Adrenal gland (tissue), 5 donors: ENCODE data around the gene SLC30A10.

Experiments
- POLR2A ChIP-seq, 2 donors: fragments of 450-650 bp; IDR thresholded peaks; one replicate each; pipeline ENCODE4 v1.6.1; 2017; ENCODE audit warnings: antibody characterized with exemption in 2 of 2, mild to moderate bottlenecking in 2 of 2, moderate library complexity in 1 of 2
- TF ChIP-seq, protein P1 (sequence below), 6 experiments: fragments of 450-650 bp in 4 of 6; fragments of 200-600 bp in 2 of 6; sonication (generic) in 1 of 6; IDR thresholded peaks; 1 replicate in 5 of 6; 2 replicates in 1 of 6; pipeline versions ENCODE4 v1.5.1 to v1.8.0; 2016 to 2021; ENCODE audit warnings: antibody characterized with exemption in 6 of 6, mild to moderate bottlenecking in 2 of 6, moderate library complexity in 1 of 6
- donor health status: DM: no; HTN: no; CAD: no.

DNA sequence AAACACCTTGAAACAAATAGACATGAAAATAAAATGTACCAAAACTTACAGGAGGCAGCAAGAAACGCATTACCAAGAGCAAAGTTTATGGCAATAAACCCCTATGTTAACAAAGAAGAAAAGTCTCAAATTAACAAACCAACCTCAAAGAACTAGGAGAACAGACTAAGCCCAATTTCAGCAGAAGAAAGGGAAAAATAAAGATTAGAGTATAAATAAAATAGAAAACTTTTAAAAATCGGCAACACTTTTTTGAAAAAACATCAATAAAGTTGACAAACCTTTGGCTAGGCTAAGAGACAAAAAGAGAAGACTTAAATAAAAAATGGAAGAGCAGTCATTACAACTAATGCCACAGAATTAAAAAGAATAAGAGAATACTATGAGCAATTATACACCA lies 42.7 kb downstream of the SLC30A10 start:
- TF ChIP-seq, protein P1, sequence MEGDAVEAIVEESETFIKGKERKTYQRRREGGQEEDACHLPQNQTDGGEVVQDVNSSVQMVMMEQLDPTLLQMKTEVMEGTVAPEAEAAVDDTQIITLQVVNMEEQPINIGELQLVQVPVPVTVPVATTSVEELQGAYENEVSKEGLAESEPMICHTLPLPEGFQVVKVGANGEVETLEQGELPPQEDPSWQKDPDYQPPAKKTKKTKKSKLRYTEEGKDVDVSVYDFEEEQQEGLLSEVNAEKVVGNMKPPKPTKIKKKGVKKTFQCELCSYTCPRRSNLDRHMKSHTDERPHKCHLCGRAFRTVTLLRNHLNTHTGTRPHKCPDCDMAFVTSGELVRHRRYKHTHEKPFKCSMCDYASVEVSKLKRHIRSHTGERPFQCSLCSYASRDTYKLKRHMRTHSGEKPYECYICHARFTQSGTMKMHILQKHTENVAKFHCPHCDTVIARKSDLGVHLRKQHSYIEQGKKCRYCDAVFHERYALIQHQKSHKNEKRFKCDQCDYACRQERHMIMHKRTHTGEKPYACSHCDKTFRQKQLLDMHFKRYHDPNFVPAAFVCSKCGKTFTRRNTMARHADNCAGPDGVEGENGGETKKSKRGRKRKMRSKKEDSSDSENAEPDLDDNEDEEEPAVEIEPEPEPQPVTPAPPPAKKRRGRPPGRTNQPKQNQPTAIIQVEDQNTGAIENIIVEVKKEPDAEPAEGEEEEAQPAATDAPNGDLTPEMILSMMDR (IDR thresholded peaks at IDR 0.05), result no peak
- no peak for TF ChIP-seq POLR2A (IDR thresholded peaks at IDR 0.05)
